CD4-positive, alpha-beta T cell treated with Interleukin-10 for 1 hour (primary cell): Measurements from ENCODE around the gene GPC1.

Experiments used
- DNase-seq: peaks from one replicate; pipeline ENCODE4 v3.0.0-alpha.2; 2020

Gene GPC1

DNA sequence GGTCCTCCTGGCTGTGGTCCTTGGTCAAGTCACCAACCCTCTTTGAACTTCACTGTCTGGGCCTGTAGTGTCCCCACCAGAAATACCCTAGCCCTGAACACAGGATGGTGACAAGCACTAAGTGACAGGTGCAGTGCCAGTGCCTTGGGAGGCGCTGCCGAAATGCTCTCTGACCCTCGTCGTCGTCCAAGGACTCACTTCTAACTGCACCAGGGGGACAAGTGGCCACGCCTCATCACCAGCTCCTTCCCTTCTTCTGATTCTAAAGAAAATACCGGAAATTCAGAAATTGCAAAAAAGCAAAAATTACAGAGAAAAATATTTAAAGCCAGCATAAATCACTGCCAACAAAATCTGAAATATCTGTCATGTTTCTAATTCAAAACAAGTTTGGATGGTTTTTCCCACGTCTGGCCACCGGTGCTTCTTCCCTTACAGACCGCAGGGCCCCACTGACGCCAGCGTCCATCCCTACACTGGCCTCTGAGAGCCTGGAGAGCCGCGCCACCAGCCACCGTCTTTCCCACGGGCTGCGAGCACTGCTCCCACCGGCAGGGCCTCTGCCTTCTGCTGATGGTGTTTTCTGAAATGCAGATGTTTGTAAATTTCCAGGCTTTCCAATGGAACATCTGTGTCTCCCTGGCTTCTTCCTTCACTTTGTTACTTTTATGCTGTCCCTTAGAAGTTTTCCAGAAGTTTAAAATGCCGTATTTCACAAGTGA lies 37.4 kb upstream of the GPC1 start:
- no peak for DNase-seq

DNA sequence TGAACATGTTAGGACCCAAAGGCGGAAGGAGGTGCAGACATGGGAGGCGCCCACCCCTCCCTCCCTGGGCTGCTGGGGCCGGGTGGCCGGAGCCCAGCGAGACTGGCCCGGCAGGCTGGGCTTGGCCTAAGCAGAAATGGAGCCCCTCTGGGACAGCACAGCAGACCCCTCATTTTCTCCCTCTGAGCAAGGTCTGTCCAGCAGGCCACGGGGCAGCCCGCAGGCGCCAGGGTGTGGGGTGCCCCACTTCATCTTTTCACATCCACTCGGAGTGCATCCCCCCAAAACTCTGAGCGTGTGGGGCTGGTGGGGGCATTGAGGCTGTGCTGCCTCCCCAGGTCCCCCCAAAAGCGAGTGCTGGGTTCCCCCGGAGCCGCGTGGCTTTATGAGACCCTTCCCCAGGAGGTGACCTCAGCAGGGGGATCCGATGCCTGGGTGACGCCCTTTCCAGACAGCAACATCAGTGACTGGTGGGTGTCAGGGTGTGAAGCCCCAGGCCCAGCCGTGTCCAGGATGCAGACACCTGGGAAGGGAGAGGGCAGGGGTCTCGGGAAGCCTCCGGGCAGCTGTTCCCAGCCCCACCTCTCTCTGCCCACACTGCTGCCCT lies 36.7 kb upstream of the GPC1 start:
- no peak for DNase-seq

DNA sequence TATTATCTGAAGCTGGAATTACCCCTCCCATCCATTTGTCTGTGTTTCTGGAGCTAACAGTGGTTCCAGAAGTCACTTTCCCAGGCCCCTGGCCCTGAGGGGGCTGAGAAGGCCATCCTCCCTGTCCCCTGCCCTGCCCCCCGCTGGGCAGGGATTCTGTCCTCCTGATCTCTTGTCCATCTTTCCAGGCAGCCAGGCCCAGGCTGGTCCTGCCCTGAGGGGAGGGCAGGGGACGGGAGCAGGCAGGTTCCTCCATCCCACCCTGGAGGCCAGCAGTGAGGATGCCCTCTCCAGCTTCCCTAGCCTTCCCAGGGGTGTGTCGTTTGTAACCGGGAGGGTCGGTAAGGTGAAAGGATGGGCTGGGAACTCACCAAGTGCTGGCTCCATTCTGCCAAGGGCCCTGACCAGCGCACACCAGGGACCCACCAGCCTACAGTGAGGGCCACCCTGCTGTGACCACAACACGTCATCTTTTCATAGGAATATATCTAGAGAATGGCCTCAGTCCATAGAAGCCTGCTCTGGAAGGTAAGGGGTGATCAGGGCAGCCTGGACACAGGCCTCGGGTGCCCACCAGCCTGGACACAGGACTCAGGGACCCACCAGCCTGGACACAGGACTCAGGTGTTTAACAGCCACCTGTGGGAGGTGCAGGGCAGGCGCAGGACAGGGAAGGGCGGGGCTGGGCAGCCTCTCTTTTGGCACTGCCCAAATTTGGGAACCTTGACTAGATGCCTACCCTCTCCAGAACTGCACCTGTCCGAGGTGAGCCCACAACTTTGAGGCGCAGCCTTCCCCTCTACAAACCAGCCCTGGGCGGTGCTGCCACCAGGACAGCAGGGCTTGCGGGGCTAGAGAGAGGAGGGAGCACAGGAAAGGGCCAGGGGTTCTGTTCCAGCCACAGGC lies 35.8 kb upstream of the GPC1 start:
- DNase-seq = no peak

GRCh38 chr2:240400371-240401161 lies 34.9 kb upstream of the GPC1 start:
- DNase-seq = no peak

GRCh38 chr2:240401308-240401707 lies 34.2 kb upstream of the GPC1 start:
- no peak for DNase-seq

DNA sequence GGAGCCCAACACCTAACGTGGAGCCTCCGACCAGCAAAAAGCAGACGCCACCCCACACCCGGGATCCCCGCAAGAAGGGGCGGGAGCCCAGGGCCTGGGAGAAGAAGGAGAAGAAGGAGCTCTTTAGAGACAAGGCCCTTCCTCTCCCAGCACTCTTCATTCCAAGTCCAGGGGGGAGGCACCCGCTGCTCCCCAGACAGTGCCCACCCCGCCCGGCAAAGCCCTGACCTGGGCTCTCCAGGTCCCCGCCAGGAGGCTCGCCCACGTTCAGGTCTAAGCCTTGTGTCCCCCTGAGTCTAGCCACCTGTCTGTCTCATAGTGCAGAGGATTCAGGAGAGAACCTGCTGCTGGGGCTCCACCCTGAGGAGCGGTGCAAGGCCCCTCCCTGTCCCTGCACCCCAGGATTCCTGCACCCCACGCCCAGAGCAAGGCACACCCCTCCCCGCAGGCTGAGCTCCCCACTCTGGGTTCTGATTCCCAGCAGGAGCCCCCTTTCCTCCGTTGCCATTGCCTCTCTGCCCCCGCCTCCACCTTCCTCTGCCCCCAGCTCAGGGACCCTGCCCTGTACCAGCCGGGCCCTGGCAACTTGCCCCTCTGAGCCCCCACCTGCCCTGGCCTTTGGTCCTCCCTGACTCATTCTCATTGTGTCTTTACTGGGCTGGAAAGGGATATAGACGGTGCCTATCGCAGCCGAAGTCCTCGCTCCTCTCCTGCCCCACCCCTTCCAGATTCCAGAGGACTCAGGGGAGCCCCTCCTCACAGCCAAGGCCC lies 33.5 kb upstream of the GPC1 start:
- DNase-seq = no peak

- DNase-seq = no peak
Observed at GRCh38 chr2:240402566-240403272, 32.7 kb upstream of the GPC1 start.

GRCh38 chr2:240403396-240404104 lies 31.9 kb upstream of the GPC1 start:
- DNase-seq = no peak

GRCh38 chr2:240404174-240404852 lies 31.1 kb upstream of the GPC1 start:
- DNase-seq = no peak

DNA sequence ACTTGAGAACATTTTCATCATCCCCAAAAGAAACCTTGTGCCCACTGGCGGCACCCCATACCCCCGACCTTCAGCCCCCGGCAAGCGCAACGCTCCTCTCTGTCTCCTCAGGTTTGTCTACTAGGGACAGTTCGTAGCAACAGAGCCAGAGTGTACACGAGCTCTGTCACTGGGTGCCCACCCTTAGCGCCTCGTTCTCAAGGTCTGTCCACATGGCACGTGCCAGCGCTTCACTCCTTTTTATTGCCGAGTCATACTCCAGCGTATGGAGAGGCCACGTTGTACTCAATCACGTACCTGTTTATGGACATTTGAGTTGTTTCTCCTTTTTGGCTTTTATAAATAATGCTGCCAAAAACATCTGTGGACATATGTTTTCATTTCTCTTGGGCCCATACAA lies 30.3 kb upstream of the GPC1 start:
- no peak for DNase-seq

DNA sequence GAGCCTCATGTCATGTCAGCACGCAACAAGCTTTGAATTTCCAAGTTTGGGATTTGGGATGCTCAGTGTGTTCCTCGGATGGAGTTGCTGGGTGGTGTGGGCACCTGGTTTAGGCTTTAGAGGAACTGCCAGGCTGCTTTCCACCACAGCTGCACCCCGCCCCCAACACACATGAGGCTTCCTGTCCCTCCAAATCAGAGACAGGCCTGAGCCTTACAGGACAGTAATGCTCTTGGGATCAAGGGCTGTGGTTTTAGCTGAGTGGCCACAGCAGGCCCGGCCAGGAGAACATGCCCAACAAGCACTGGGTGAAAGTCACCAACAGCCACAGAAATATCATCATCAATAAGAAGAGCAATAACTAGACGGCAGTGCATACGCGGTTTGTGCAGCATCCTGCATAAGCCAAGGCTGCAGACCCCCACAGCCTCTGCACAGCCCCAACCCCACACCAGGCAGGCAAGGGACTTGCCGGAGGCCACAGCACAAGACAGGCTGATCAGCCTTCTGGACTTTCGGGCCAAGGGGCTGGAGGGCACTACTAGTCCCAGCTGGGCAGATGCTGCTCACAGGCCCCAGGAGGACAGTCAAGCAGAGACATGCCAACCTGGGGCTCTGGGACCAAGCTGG lies 29.7 kb upstream of the GPC1 start:
- DNase-seq = no peak

- DNase-seq = no peak
Observed at GRCh38 chr2:240407090-240407489, 28.4 kb upstream of the GPC1 start.

- DNase-seq = no peak
Observed at GRCh38 chr2:240410004-240410403, 25.5 kb upstream of the GPC1 start.

DNA sequence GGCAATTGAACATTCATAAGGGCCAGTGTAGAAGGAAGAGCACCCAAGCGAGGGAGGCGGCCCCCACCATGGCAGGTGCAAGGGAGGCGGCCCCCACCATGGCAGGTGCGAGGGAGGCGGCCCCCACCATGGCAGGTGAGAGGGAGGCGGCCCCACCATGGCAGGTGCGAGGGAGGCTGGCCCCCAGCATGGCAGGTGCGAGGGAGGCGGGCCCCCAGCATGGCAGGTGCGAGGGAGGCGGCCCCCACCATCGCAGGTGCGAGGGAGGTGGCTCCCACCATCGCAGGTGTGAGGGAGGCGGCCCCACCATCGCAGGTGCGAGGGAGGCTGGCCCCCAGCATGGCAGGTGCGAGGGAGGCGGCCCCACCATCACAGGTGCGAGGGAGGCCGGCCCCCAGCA lies 24.7 kb upstream of the GPC1 start:
- DNase-seq = no peak

DNA sequence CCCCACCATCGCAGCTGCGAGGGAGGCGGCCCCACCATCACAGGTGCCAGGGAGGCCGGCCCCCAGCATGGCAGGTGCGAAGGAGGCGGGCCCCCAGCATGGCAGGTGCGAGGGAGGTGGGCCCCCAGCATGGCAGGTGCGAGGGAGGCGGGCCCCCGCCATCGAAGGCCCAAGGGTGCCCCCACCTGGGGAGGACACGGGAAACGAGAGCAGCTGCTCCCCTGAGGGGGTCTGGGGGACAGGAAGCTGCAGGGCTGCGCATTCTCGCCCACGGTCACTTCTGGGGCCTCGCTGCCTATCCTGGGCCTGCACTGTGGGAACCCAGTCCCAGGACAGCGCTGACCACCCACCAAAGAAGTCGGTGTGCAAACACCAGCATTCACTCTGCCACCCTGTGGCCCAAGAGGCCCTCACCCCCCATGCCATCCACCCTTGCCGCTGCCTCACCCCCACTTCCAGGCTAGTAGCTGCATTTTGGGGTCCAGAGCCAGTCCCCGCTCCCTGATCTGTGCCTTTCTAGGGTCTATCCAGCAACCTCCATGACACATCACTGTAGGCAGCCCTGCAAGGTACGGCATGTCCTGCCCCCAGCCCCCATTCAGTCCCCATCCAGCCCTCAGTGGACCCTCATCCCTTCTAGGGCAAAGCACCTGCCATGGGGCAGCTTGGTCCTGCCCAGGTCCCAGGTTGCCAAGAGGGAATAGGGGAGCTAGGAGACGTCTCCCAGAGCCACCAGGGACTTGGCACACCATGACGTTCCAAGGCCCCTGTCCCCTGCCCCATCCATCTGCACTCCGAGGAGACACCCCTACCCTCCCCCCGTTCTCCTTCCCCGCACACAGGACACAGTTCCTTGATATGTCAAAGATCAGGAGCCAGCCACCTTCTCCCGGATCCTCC lies 24.0 kb upstream of the GPC1 start:
- no peak for DNase-seq

DNA sequence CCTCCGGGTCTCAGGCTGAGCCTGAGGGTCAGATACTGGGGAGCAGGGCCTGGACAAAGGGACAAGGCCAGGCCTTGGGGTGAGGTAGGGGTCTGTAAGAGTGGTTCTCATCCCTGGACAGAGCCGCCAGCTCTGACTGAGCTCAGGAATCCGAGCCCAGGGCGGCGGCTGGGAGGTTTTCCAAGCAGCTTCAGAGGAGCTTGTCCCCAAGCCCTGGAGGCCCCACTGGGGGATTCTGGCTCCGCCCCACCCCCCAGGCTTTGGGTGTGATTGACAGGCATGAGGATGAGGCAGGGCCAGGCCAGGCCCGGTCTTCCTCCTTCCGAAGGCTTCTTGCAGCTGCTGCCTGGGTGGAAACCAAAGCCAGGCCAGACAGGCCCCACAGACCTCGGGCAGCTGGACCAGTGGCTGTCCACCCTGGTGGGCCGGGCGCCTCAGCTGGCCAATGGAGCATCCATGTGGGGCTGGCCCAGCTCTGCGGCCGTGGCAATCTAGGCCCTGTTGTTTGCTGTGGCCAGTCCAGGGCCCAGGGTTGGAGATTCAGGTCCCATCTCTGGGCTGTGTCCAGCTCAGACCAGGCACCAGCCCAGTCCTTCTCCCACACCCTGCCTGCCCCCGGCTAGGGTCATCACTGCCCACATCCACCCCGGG lies 23.1 kb upstream of the GPC1 start:
- no peak for DNase-seq

GRCh38 chr2:240412975-240413812 lies 22.3 kb upstream of the GPC1 start:
- DNase-seq = no peak
